ENCODE results near the gene PPT2.

DNA sequence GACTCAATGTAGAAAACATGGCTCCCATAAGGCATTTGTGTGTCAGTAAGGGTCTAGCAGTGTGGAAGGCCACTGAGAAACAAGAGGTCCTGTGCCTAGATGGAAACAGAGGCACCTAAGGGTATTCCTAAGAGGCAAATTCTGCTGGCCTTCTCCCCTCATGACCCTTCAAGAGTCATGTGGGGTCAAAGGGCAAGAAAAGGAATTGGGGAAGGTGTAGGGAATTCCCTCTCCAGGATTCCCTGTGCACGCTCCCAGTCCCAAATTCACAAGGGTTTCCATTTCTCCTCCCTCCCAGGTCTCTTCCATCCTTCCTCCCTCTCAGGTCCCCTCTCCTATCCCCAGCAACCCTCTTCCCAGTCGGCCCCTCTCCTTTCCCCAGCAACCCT, 21.4 kb downstream of the PPT2 start:
- no peak for TF ChIP-seq POLR2A (IDR thresholded peaks at IDR 0.05)
- TF ChIP-seq, protein P1, sequence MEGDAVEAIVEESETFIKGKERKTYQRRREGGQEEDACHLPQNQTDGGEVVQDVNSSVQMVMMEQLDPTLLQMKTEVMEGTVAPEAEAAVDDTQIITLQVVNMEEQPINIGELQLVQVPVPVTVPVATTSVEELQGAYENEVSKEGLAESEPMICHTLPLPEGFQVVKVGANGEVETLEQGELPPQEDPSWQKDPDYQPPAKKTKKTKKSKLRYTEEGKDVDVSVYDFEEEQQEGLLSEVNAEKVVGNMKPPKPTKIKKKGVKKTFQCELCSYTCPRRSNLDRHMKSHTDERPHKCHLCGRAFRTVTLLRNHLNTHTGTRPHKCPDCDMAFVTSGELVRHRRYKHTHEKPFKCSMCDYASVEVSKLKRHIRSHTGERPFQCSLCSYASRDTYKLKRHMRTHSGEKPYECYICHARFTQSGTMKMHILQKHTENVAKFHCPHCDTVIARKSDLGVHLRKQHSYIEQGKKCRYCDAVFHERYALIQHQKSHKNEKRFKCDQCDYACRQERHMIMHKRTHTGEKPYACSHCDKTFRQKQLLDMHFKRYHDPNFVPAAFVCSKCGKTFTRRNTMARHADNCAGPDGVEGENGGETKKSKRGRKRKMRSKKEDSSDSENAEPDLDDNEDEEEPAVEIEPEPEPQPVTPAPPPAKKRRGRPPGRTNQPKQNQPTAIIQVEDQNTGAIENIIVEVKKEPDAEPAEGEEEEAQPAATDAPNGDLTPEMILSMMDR (IDR thresholded peaks at IDR 0.05), result no peak

Data from prostate gland (tissue), 2 donors.